Upper lobe of left lung (tissue), 6 donors: Measurements from ENCODE around the gene OR10A7. TPM values are rescaled to one million over a fixed set of nuclear protein-coding genes. Genes with fewer than 3 reads are reported as not detected.

Experiments used
- ATAC-seq, 2 donors: fragments of 200-7000 bp; cut with Tn5 transposase; one replicate each; pipeline ENCODE4 v1.9.1; 2022; ENCODE audit warnings: mild to moderate bottlenecking in 2 of 2, moderate library complexity in 2 of 2; ENCODE audit not compliant: low FRiP score in 2 of 2
- DNase-seq, 2 donors: peaks; one replicate each; pipeline ENCODE4 v3.0.0-alpha.2; 2019 to 2020
- H3K27ac ChIP-seq, 4 donors: fragments of 200-600 bp; sonication (generic); one replicate each; pipeline ENCODE4 v1.5.1; 2016 to 2019
- H3K27me3 ChIP-seq, 4 donors: fragments of 200-600 bp; sonication (generic); one replicate each; pipeline ENCODE4 v1.5.1; 2017 to 2019
- H3K36me3 ChIP-seq, 4 donors: fragments of 200-600 bp; sonication (generic); one replicate each; pipeline ENCODE4 v1.5.1; 2016 to 2019
- H3K4me1 ChIP-seq, 4 donors: fragments of 200-600 bp; sonication (generic); one replicate each; pipeline ENCODE4 v1.5.1; 2018 to 2019
- H3K4me3 ChIP-seq, 4 donors: fragments of 200-600 bp; sonication (generic); one replicate each; pipeline ENCODE4 v1.5.1; 2017 to 2019; ENCODE audit warnings: mild to moderate bottlenecking in 2 of 4, moderate library complexity in 1 of 4
- H3K9me3 ChIP-seq, 4 donors: fragments of 200-600 bp; sonication (generic); one replicate each; pipeline ENCODE4 v1.5.1; 2018 to 2019
- CTCF ChIP-seq, 6 experiments: fragments of 450-650 bp in 4 of 6; fragments of 200-600 bp in 2 of 6; sonication (generic) in 2 of 6; IDR thresholded peaks; one replicate each; pipeline ENCODE4 v1.5.1; 2016 to 2019; ENCODE audit warnings: antibody characterized with exemption in 6 of 6
- EP300 ChIP-seq, 4 donors: sonication (generic); formaldehyde crosslinking; IDR thresholded peaks; one replicate each; pipeline ENCODE4 v1.5.1; 2017; ENCODE audit warnings: antibody characterized with exemption in 4 of 4, control low read depth in 2 of 4
- POLR2A ChIP-seq, 4 donors: fragments of 450-650 bp; IDR thresholded peaks; one replicate each; pipeline ENCODE4 v1.5.1; 2016 to 2017; ENCODE audit warnings: antibody characterized with exemption in 4 of 4, mild to moderate bottlenecking in 2 of 4
- POLR2AphosphoS5 ChIP-seq, 2 donors: sonication (generic); formaldehyde crosslinking; IDR thresholded peaks; one replicate each; pipeline ENCODE4 v1.5.1; 2017; ENCODE audit warnings: antibody characterized with exemption in 2 of 2
- WGBS, 2 donors: methylation state at CpG; one replicate each; pipeline ENCODE4 v1.1.5; 2017 to 2018; 5-methylcytosine and 5-hydroxymethylcytosine counted together
- total RNA-seq, 6 donors: library from RNA; depleted of rRNA in 4 of 6; stranded (reverse); fragments of >200 nt in 4 of 6; gene quantifications; one replicate each; pipeline versions ENCODE4 v1.1.0 to v1.2.1, GENCODE V29; 2016 to 2021
- donor health status: DM: no; HTN: no; CAD: no; lungs with moderate emphysema.
- donor health status: DM: no; HTN: yes; CAD: no; lungs with severe emphysema.

The OR10A7 gene
- total RNA-seq, 6 donors from 2014 or later, result not detected

- WGBS, 2 donors, result 71 to 83% methylated on average over 2 of the region's 2 CpGs
- H3K27ac ChIP-seq, result no peak overlapping the region
- H3K36me3 ChIP-seq, result no peaks in the 10 kb centered on the region
- H3K4me3 ChIP-seq, result no peak overlapping the region
- H3K4me1 ChIP-seq, result no peaks in the 10 kb centered on the region
- no peak for ATAC-seq
- DNase-seq, result no peak
- TF ChIP-seq CTCF (IDR thresholded peaks at IDR 0.05), result no peak
- no peak for TF ChIP-seq EP300 (IDR thresholded peaks at IDR 0.05)
- TF ChIP-seq POLR2AphosphoS5 (IDR thresholded peaks at IDR 0.05), result no peak
- no peak for TF ChIP-seq POLR2A (IDR thresholded peaks at IDR 0.05)
- H3K27me3 ChIP-seq, result no peaks in the 10 kb centered on the region
- H3K9me3 ChIP-seq, result no peaks in the 10 kb centered on the region
Measured at GRCh38 chr12:55258303-55258702, 37.5 kb downstream of the OR10A7 start.

Other genes starting within 250 kb of the OR10A7 start
- gene TESPA1, start 236.3 kb upstream of the OR10A7 start, total RNA-seq, result 10 to 100 TPM in 1 of 6 donors, 1 to 10 TPM in 5; 2.7 to 10.5 (median 4.3) TPM
- gene NEUROD4, start 201.1 kb upstream of the OR10A7 start, total RNA-seq, result not detected
- gene OR9K2, start 94.6 kb upstream of the OR10A7 start, total RNA-seq, result not detected
- gene OR6C74, start 23.6 kb downstream of the OR10A7 start, total RNA-seq, result not detected
- not detected for gene OR6C6, start 75.5 kb downstream of the OR10A7 start, total RNA-seq
- gene OR6C1, start 93.3 kb downstream of the OR10A7 start, total RNA-seq, result not detected
- not detected for gene OR6C3, start 109.7 kb downstream of the OR10A7 start, total RNA-seq
- gene OR6C75, start 141.9 kb downstream of the OR10A7 start, total RNA-seq, result not detected
- gene OR6C65, start 179.5 kb downstream of the OR10A7 start, total RNA-seq, result not detected
- gene OR6C76, start 205.2 kb downstream of the OR10A7 start, total RNA-seq, result not detected
- gene OR6C2, start 223.1 kb downstream of the OR10A7 start, total RNA-seq, result 1 to 10 TPM in 1 of 6 donors, not detected in 5; 2.1 TPM
- gene OR6C70, start 249.1 kb downstream of the OR10A7 start, total RNA-seq, result not detected